EL (cell line): ENCODE results near the gene PMPCA.

ENCODE experiments used
- DNase-seq: peaks from one replicate; pipeline ENCODE4 v3.0.0-alpha.2; 2016

Gene PMPCA

GRCh38 chr9:136374183-136374575 is 36.3 kb upstream of the PMPCA start:
- no peak for DNase-seq

- DNase-seq, result no peak
Measured at GRCh38 chr9:136375096-136375495, 35.4 kb upstream of the PMPCA start.

GRCh38 chr9:136376457-136376856 is 34.0 kb upstream of the PMPCA start:
- no peak for DNase-seq

DNA sequence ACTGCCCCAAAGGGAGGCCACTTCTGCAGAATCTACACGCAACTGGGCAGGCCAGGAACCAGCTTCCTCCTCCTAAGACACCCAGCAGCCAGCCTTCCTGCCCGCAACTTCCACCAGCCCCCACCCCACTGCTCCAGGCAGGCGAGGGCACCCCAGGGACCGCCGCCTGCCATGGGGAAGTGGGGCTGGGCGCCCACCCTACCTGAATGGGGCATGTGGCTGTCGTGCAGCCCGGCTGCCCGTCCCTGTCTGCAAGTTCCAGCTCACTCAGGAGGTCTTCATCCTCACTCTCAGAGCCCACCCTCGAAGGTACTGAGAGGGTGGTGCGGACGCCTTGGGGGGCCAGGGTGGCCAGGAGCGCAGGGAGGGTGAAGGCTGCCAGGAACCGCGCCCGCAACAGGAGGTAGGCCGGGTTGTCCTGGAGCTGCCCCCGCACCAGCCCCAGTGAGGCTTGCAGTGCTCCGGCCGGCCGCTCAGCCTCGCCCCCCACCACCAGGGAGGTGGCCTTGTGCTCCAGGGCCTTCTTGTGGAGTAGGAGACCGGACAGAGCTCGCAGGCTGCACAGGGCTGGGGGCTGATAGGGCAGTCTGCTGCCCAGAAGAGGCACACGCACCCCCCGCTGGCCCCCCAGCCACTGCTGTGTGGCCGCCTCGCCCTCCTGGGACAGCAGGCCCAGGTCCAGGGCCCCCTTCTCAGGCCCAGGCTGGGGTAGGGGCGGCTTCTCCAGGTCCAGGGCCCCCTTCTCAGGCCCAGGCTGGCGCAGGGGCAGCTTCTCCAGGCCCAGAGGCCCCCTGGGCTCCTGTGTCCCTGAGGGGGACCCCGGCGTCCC is 32.9 kb upstream of the PMPCA start:
- DNase-seq, result no peak

DNA sequence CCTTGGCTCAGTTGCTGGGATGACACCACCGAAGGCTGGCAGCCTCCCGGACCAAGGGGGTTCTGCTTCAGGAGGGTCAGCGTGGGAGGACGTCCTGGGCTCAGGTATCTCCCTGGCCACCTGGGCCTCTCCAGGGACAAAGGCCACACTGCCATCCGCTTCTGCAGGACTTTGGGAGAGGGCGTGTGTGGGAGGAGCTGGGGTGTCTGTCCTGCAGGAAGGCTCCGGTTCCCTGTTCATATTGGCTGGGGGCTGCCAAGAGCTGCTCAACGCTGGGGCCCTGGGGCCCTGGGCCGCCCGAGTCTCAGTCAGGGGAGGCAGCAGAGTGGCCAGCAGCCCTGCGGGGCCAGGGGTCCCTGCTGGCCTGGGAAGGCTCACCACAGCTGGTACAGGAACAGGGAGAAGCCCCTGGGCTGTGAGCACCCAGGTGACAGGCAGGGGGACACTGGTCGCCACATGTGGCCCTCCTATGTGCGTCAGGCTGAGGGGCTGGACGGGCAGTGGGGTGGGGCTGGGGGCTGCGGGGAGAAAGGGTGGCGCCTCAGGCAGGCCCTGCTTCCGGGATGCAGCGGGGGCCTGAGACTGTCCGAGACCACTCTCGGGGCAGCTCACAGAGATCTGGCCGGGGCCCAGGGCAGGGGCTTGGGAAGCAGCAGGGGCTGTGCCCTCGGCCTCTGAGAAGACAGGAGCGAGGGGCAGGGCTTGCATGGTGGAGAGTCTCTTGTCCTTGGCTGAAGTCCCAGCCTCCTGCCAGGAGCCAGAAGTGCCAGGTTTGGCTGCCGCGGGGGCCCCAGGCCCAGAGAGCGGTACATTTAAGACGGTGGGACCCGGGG is 32.1 kb upstream of the PMPCA start:
- DNase-seq, result no peak

DNA sequence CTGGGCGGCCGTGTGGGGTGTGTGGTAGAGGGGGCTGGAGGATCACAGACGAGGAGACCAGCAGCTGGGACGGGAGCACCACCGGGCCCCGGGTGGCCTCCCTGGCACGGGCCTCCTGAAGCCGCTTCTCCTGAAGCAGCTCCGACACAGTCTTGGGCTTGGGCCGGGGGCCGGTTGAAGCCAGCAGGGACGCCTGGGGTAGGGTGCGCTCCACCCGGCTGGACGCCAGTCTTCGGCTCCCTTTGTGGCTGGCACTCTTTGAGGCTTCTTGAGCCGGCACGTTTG is 31.5 kb upstream of the PMPCA start:
- no peak for DNase-seq

GRCh38 chr9:136379401-136379800 is 31.1 kb upstream of the PMPCA start:
- DNase-seq, result no peak

GRCh38 chr9:136379891-136380290 is 30.6 kb upstream of the PMPCA start:
- DNase-seq, result no peak

DNA sequence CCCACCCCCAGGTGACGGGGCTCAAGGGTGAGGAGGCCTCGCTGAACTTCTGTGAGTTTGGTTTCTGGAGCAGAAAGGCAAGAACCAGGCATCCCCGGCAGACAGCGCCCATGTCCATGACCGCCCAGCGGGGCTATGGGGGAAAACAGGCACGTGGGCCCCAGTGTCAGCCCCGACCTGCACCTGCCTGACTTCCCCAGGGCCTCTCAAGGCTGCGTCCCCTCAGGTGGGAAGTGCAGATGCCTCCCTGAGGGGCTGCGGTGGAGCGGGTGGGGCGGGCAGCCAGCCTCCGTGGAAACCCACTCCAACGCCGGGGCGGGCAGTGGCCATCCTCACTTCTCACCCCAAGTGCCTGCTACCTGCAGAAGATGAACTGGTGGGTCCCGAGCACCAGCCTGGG is 30.1 kb upstream of the PMPCA start:
- no peak for DNase-seq

- no peak for DNase-seq
Measured at GRCh38 chr9:136381311-136381710, 29.1 kb upstream of the PMPCA start.

- DNase-seq, result no peak
Measured at GRCh38 chr9:136381966-136382513, 28.4 kb upstream of the PMPCA start.

DNA sequence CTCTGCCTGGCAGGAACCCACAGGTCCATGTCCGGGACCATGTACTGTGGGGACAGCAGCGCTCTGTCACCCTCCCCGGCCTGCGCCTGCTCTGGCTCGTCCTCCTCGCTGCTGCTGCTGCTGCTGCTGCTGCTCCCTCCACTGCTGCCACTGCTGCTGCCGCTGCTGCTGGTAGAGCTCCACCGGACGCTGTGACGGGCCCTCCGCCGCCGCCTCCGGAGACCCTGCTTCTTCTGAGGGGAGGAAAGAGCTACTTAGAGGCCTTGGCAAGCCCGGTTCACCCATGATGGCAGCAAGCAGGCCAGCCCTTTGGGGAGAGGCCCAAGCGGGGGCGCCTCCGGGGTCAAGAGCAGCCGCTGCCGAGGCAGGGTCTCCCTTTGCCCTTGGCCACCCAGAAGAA is 27.0 kb upstream of the PMPCA start:
- DNase-seq, result no peak

GRCh38 chr9:136385015-136385414 is 25.4 kb upstream of the PMPCA start:
- no peak for DNase-seq

DNA sequence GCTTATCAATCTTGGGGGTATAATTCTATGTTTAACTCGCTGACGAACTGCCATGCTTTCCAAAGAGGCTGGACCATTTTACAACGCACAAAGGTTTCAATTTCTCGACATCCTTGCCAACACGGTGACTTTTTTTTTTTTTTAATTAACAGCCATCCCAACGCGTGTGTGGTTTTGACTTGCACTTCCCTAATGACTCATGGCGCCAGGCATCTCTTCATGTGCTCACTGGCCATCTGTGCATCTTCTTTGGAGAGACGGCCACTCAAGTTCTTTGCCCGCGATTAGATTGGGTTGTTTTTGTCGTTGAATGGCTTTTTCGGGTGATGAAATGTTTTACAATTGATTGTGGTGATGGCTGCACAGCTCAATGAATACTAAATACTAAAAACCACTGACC is 24.4 kb upstream of the PMPCA start:
- DNase-seq, result no peak

GRCh38 chr9:136387217-136387616 is 23.2 kb upstream of the PMPCA start:
- DNase-seq, result no peak

GRCh38 chr9:136389396-136389795 is 21.1 kb upstream of the PMPCA start:
- DNase-seq, result no peak

DNA sequence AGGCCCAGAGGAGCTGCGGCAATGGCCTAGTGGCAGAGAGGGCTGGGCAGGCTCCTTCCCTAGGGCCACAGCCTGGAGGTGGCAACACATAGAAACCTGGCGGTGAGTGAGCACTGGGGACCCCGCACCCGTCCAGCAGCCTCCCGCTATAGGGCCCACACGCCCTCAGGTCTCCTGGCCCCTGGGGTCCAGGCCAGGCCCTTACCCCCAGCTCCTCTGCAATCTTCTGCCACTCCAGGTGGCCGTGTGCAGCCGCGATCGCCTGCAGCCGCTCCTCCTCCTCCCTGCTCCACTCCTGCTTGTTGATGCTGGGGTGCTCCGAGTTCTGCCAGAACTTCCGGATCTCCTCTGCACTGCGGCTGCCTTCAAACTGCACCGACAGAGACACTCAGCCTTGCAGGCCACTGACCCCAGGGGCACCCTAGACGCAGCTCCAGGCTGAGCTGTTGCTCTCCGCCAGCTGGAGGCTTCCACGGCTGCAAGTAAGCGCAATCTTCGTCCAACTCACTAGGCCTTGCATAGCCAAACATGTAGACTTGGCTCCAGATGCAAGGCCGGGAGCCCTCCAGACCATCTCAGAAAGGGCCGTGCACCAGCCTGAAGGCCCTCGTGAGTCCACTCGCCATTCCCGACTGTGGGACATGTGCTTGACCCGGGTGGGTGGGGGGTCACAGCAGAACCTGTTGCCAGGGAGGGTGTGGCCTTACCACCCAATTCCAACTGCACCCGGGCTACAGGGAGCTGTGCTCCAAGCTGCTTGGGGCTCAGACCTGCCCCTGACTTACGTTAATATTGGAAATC is 18.5 kb upstream of the PMPCA start:
- no peak for DNase-seq

DNA sequence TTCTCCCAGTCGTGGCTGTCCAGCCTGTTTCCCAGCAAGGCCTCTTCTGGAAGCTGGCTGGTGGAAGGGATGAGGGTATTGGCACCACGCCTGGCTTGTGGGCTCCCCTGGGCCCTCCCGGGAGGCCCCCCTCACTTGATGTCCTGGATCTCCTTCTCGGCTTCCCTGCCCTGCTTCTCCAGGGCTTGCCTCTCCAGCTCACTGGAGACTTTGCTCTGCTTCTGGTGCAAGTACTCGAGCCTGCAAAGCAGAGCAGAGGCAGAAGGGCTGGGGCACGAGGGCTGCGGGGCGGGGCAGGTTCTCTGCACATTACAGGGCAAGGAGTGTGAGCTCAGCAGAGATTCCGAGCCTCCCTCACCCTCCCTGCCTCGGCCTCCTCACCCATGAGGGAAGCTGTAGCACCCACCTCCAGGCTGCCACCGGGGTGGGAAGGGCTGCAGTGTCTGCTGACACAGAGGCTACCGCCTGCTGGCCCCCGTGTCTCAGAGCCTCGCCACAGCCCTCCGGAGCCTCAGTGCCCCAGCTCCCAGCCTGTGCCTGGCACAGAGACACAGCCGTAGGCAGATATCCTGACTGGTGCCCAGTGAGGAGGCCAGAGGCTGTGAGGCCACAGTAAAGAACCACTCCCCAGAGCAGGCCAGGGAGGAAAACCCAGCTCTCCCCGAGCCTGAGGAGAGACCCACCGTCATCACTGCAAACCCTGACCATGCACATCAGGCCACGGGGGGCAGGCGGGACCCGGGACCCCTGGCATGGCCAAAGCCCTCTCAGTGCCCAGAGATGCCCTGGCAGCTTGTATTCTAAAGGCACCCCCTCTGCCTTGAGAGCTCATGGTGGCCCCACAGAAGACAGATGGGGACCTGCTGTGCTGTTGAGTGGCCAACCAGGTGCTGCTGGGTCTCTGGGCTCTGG is 17.7 kb upstream of the PMPCA start:
- DNase-seq, result no peak

DNA sequence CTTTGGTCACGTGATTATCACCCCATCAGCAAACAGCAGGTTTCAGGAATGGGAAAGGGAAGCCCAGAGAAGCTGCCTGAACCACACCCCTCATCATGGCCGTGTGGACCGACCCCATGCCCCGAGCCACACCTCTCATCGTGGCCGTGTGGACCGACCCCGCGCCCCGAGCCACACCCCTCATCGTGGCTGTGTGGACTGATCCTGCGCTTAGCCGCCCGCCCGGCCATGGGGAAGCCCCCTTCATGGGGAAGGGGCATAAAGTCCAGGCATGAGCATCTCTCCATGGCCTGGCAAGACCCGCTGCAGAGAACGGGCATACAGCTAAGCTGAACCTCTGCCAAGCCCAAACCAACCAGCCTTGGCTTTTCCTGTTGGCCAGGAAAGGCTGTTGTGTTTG is 16.9 kb upstream of the PMPCA start:
- no peak for DNase-seq

GRCh38 chr9:136394312-136395019 is 16.0 kb upstream of the PMPCA start:
- DNase-seq, result no peak

GRCh38 chr9:136395020-136395340 is 15.5 kb upstream of the PMPCA start:
- no peak for DNase-seq
